ENCODE data around the gene MECP2.
"Not testable (repeated sequence)": the region's sequence is repeated elsewhere in the genome, so short reads cannot be mapped to it uniquely, and the experiment has no call there.

MECP2 gene

DNA sequence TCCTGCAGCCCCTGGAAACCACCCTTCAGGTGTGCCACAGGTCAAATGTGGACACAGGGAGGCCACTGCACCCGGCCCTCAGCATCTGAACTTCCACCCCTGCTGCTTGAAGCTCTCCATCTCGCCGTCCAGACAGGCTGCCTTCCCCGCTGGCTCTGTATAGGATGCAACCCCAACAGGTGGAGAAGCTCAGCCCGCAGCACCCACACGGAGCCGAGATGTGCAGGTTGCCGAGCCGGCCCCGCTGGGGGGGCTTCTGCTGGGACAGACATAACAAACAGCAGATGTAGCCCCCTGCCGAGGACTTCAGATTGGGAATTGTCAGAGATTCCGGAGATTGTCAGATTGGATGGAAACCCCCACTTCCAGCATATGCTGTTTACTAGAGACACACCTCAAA is 104.4 kb downstream of the MECP2 start:
- DNase-seq (ENCODE audit: low read depth), result no peak

DNA sequence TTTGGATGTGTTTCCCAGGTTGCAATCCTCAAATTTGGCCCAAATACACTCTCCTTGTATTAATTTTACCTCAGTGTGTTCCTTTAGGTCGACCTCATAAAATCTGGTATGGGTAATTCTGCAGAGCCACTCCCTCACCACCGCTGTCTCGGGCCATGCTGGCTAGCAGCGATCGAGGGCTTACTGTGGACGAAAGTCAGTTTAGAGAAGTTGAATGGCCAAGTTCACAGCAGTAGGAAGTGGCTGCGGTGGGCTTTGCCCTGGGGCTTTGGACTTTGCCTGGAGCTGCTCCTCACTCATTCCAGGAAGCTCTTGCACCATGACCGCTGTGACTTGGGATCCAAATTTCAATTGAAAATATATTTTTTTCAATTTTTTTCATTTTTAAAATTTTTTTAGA is 105.3 kb downstream of the MECP2 start:
- no peak for DNase-seq (ENCODE audit: low read depth)

DNA sequence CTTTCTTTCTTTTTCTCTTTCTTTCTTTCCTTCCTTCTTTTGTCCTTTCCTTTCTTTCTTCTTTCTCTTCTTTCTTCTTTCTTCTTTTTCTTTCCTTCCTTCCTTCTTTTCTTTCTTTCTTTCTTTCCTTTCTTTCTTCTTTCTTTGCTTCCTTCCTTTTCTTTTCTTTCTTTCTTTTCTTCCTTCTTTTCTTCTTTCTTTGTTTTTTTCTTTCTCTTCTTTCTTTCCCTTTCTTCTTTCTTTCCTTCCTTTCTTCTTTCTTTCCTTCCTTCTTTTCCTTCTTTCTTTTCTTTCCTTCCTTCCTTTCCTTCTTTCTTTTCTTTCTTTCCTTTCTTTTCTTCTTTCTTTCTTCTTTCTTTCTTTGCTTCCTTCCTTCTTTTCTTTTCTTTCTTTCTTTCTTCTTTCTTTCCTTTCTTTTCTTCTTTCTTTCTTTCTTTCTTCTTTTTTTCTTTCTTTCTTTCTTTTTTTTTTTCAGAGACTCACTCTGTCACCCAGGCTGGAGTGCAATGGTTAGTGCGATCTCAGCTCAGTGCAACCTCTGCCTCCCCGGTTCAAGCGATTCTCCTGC is 106.4 kb downstream of the MECP2 start:
- DNase-seq (ENCODE audit: low read depth), result no peak

DNA sequence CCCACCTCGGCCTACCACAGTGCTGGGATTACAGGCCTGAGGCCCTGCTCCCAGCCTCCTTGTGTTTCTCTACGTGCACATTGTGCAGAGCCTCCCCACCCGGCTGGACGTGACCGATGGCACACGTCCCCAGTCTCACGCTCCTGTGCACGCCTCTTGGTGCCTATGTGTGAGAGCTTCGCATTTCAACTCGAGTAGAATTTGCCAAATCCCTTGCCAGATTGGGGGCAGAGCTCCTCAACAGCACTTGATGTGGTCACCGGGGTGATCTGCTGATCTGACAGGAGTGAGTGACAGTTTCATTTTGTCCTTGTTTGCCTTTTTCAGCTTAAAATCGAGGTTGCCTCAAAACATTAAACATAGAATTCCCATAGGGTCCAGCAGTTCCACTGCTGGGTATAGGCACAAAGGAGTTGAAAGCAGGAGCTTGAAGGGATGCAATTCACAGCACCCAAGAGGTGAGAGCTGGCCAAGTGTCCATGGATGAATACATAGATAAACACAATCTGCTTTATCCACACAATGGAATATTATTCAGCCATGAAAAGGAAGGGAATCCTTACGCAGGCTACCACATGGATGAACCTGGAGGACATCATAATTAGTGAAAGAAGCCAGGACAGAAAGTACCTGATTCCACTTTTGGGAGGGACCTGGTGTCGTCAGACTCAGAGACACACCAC is 107.4 kb downstream of the MECP2 start:
- DNase-seq (ENCODE audit: low read depth), result no peak

DNA sequence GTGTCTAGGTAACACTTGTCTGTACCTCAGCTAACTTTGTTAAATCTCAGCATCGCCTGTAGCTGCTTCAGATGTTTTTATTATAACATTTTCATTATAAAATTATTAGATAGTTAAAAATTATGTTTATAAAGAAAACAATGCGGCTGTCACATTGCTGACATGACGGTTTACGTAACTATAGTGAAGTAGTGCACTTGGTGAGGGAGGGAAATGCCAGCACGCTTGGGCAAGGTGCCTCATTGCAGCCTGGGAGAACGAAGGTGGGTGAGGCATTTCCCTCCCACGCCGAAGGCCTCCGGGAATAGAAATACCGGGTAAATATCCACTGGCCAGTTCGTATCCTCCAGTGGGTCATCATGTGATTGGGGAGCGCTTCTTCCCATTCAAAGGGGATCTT is 109.0 kb downstream of the MECP2 start:
- DNase-seq (ENCODE audit: low read depth), result no peak

DNA sequence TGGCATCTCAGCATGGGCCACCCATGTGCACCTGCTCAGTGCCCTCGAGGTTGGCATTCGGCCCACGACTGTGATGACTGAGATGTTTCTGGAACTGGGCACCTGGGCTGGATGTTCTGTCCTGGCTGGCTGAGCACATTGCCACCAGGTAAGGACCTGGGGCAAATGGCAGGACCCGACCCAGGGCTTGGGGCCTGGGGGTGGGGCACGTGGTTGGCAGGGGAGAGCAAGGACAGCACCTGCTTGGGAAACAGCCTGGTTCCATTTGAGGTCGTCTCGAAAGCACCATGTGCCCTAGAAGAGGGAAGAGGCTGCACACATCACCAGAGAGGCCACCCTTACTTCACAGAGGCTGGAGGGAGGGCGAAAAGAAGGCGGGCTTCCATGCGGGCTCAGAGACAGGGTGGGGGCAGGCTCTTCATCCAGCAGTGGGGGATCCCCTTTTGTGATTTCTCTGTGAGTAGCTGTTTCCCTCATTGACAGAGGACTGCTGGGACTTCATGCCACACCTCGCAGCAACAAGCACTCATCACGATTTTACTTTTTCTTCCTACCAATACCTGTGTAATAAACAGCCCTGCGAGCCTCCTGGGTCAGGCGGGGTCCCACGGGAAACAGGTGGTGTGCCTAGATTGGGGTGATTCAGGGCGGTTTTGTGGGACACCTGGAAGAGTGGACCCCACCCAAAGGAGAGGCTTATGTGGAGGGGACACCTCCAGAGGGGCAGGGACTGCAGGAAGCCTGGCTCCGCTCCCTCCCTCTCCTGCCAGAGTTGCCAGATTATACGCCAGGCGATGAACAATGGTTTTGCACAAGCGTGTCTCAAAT is 113.0 kb downstream of the MECP2 start:
- DNase-seq (ENCODE audit: low read depth), result no peak

DNA sequence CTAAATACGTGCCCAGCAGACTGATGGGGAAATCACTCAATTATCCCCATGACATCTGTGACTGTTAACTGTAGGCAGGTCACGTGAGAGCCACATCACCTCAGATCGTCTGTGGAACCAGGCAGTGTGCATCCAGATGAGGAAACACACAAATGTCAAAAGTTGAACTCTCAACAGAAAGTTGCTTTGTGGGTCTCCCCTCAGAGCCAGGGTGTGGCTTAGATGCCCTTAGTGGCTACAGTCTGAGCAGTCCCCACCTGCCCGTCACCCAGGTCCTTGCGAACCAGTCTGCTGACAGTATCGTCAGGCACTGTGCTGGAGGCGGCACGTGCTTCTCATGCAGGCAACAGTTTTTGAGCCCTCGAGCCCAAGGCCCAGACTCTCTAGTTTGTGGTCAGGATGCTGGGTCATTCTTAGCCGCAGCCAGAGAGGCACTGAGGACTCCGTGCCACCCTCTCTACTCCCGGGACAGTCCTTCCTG is 114.2 kb downstream of the MECP2 start:
- no peak for DNase-seq (ENCODE audit: low read depth)

DNA sequence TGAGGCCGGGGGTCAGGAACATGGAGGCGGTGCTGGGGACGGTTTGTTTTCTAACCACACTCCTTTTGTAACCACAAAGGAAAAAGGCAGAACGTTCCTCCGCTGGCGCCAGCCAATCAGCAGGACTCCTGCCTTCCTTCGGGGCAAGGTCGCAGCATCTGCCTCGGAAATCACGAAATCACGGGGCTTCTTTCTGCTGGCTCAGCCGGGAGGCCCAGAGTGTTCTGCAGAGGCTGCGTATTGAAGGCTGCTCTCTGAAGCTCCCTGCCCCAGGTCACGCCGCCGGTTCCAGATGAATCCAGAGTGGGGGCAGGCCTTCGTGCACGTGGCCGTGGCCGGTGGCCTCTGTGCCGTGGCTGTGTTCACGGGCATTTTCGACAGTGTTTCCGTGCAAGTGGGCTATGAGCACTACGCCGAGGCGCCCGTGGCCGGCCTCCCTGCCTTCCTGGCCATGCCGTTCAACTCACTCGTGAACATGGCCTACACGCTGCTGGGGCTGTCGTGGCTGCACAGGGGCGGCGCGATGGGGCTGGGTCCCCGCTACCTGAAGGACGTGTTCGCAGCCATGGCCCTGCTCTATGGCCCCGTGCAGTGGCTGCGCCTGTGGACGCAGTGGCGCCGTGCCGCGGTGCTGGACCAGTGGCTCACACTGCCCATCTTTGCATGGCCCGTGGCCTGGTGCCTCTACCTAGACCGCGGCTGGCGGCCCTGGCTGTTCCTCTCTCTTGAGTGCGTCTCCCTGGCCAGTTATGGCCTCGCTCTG is 115.6 kb downstream of the MECP2 start:
- DNase-seq (ENCODE audit: low read depth), result peak; percentile 71

DNA sequence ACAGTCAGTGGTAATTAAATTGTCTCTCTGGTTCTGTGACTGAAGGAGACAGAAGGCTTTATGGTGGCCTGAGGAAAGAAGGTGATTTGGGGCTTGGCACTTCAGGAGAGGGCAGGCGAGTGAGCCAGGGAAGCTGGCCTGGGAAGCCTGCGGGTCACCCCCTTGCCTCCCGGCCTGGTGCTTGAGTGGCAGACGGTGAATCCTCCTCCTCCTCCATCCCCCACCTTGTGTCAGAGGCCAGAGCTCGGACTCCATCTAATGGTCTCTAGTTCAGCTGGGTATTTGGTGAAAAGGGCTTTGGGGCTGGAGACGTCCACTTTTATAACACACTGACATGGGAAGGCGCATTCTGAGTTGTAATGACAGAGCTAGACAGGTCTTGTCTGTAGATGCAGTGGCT is 116.3 kb downstream of the MECP2 start:
- no peak for DNase-seq (ENCODE audit: low read depth)

DNA sequence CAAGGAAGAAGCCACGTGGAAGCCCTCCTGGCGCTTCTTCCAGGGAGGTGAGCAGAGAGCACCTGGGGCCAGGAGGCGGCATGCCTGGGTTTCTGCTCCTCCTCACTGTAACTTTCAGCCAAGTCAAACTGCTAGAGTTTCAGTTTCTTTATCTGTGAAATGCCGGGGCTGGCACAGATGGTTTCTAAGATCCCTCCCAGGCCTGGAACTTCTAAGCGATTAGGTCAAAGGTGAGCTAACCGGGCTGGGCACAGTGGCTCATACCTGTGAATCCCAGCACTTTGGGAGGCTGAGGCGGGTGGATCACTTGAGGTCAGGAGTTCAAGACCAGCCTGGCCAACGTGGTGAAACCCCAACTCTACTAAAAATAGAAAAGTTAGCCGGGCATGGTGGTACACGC is 117.1 kb downstream of the MECP2 start:
- not testable (repeated sequence) for DNase-seq (ENCODE audit: low read depth)

DNA sequence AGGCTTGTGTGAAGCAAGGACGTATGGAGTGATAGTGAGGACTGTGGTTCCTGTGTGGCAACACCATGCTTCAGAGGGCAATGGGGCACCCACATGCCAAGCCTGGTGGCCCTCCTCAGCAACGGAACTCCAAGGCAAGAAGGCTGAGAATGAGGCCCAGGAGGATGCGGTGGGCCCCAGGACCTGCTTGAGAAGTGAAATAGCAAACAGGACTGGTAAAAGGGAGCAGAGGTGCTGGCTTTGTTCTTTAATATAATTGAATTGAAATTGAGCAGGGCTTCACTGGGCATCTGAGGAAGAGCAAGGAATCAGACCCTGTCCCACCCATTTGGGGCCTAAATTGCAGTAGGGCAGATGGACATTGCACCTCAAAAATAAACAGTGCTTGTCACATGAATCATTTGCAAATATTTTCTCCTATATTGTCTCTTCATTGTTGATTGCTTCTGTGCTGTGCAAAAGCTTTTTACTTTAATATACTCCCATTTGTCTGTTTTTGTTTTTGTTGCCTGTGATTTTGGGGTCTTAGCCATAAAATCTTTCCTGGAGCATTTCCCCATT is 122.7 kb downstream of the MECP2 start:
- DNase-seq (ENCODE audit: low read depth), result no peak

DNA sequence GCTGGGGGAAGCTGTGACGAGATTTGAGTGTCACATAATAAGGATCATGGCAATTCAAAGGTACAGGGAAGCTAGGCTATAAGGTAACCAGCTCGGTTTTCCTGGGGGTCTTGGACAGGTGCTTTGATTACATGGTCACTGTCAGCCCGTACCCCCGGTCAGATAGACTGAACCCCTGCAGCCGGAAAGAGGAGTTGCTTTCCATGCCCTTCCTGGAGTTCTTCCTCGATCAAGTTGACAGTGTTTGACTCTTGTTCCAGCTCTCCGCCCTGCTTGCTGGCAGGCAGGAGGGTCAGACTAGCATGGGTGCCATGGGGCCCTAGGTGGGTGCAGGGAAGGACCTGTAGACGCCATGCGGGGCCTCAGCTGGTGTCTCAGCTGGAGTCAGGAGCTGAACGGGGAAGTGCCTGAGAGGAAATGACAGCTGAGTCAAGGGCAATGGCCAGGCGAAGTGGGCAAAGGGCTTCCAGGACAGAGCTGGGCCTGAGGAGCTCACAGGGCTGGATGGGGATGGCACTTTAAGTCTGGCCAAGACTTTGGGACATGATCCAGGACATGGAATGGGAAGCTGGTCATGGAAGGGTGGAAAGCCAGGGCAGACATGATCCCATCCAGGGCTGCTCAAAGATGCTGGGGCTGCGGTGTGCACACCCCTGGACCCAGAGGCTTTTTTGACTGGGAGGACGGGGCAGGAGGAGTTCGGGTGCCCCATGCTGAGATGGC is 123.4 kb downstream of the MECP2 start:
- no peak for DNase-seq (ENCODE audit: low read depth)

DNA sequence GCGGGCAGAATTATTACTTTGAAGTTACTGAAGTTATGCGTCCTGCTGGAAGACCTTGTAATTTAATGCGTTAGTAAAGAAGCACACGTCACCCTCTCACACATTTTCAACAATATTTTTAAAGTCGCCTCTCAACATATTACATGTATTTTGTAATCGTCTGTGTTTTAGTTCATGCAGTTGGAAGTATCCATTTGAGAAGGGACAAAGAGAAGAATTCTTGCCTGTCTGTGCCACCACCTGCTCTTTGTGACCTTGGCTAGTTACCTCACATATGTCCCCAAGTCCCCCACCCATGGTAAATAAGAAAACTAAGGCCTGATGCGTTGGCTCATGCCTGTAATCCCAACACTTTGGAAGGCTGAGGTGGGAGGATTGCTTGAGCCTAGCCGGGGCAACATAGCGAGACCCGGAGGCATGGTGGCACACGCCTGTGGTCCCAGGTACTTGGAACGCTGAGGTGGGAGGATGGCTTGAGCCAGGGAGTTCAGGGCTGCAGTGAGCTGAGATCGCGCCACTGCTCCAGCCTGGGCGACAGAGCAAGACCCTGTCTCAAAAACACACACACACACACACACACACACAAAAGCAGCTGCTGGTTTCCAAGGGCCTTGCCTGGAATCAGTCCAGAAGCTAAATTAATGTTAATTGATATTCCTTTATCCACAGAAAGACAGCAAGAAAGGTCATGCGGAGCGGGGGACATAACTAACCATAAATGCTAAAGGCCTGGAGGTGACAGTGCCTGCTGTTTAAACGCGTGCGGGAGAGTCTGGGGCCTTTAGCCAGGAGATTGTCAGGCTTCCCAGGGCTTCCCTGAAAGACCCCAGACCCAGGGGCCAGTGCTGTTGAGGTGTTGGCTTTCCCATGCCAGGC is 124.2 kb downstream of the MECP2 start:
- DNase-seq (ENCODE audit: low read depth), result peak; percentile 36

DNA sequence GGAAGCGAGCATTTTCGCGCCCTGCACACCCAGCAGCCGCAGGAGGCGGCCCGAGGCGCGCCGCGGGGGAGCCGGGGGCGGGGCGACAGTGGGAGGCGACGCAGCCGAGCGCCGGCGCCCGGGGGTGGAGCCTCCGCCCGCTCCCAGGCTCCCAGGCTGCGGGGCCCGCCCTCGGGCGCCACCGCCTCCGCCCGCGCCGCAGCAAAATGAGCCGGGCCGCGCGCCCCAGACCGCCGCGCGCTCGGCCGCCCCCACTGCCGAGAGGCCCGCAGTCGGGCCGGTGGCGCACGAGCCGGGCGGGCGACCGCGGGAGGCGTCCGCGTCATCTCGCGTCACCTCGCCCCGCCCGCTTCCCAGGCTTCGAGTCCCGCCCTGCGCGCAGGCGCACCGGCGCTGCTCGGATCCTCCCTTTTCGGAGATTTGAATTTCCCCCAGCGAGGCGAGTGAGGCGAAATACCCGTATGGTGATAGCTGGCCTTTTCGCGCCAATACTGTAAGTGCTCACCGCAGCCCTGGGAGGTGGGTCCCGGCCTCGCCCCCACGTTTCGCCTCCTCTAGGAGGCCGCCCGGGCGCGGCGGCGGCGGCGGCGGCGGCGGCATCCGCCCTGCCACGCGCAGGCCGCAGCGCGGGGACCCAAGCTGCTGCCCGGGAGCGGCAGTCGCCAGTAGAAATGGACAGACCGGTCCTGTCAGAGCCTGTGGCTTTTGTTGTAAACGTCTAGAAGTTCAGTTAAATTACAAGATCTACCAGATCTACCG is 125.0 kb downstream of the MECP2 start, which contains the start of gene TMEM187:
Gene TMEM187 (plus strand): TSS at position 387 of the 759 bp plus-strand sequence. CDS start 9,309 bp downstream, outside the sequence.
- peak; percentile 80 for DNase-seq (ENCODE audit: low read depth)
